Osteocyte (in vitro differentiated cells): Measurements from ENCODE around the gene TEX2. TPM values are rescaled to one million over a fixed set of nuclear protein-coding genes. Genes with fewer than 3 reads are reported as not detected.

Experiments
- DNase-seq: peaks from one replicate; pipeline ENCODE4 v3.0.0; 2021; ENCODE audit warnings: mixed read lengths; ENCODE audit not compliant: unreplicated experiment; ENCODE audit errors: extremely low spot score
- H3K27ac Mint-ChIP-seq: one replicate; pipeline ENCODE4 v1.8.0; 2021; ENCODE audit warnings: mild to moderate bottlenecking, mixed read lengths; ENCODE audit not compliant: unreplicated experiment
- H3K27me3 Mint-ChIP-seq: one replicate; pipeline ENCODE4 v1.8.0; 2021; ENCODE audit warnings: mixed read lengths; ENCODE audit not compliant: unreplicated experiment
- H3K36me3 Mint-ChIP-seq: one replicate; pipeline ENCODE4 v1.8.0; 2021; ENCODE audit warnings: mixed read lengths; ENCODE audit not compliant: unreplicated experiment
- H3K4me1 Mint-ChIP-seq: one replicate; pipeline ENCODE4 v1.8.0; 2021; ENCODE audit warnings: mixed read lengths; ENCODE audit not compliant: unreplicated experiment
- H3K4me3 Mint-ChIP-seq: one replicate; pipeline ENCODE4 v1.8.0; 2021; ENCODE audit warnings: mild to moderate bottlenecking, moderate library complexity, mixed read lengths; ENCODE audit not compliant: unreplicated experiment
- H3K9me3 Mint-ChIP-seq: one replicate; pipeline ENCODE4 v1.8.0; 2021; ENCODE audit warnings: mixed read lengths; ENCODE audit not compliant: unreplicated experiment
- total RNA-seq: library from RNA; stranded (reverse); gene quantifications from 2 replicates; pipeline ENCODE4 v1.2.1, GENCODE V29; 2021
- TF ChIP-seq, protein P1 (sequence below): fragments of 200-600 bp; sonication (generic); IDR thresholded peaks from 2 replicates; pipeline ENCODE4 v1.5.0; 2021; ENCODE audit warnings: antibody characterized with exemption, mild to moderate bottlenecking, moderate library complexity

TEX2 gene
- total RNA-seq, 1 donor from 2014 or later, result 73.5 TPM

GRCh38 chr17:64289741-64290141 lies 26.7 kb upstream of the TEX2 start:
- H3K4me3 Mint-ChIP-seq, result no peak overlapping the region
- TF ChIP-seq, protein P1, sequence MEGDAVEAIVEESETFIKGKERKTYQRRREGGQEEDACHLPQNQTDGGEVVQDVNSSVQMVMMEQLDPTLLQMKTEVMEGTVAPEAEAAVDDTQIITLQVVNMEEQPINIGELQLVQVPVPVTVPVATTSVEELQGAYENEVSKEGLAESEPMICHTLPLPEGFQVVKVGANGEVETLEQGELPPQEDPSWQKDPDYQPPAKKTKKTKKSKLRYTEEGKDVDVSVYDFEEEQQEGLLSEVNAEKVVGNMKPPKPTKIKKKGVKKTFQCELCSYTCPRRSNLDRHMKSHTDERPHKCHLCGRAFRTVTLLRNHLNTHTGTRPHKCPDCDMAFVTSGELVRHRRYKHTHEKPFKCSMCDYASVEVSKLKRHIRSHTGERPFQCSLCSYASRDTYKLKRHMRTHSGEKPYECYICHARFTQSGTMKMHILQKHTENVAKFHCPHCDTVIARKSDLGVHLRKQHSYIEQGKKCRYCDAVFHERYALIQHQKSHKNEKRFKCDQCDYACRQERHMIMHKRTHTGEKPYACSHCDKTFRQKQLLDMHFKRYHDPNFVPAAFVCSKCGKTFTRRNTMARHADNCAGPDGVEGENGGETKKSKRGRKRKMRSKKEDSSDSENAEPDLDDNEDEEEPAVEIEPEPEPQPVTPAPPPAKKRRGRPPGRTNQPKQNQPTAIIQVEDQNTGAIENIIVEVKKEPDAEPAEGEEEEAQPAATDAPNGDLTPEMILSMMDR, result no peak
- H3K4me1 Mint-ChIP-seq, result no peaks in the 10 kb centered on the region
- no peak overlapping the region for H3K27ac Mint-ChIP-seq
- DNase-seq, result no peak
- H3K9me3 Mint-ChIP-seq, result peaks cover 12% of the 10 kb centered on the region
- peaks cover 3% of the 10 kb centered on the region for H3K36me3 Mint-ChIP-seq
- H3K27me3 Mint-ChIP-seq, result peaks cover 10% of the 10 kb centered on the region

GRCh38 chr17:64282753-64283080 lies 19.7 kb upstream of the TEX2 start:
- no peaks in the 10 kb centered on the region for H3K36me3 Mint-ChIP-seq
- no peaks in the 10 kb centered on the region for H3K9me3 Mint-ChIP-seq
- H3K4me3 Mint-ChIP-seq, result no peak overlapping the region
- no peak for DNase-seq
- H3K27ac Mint-ChIP-seq, result no peak overlapping the region
- TF ChIP-seq, protein P1, result no peak
- H3K27me3 Mint-ChIP-seq, result no peaks in the 10 kb centered on the region
- peaks cover 8% of the 10 kb centered on the region for H3K4me1 Mint-ChIP-seq

DNA sequence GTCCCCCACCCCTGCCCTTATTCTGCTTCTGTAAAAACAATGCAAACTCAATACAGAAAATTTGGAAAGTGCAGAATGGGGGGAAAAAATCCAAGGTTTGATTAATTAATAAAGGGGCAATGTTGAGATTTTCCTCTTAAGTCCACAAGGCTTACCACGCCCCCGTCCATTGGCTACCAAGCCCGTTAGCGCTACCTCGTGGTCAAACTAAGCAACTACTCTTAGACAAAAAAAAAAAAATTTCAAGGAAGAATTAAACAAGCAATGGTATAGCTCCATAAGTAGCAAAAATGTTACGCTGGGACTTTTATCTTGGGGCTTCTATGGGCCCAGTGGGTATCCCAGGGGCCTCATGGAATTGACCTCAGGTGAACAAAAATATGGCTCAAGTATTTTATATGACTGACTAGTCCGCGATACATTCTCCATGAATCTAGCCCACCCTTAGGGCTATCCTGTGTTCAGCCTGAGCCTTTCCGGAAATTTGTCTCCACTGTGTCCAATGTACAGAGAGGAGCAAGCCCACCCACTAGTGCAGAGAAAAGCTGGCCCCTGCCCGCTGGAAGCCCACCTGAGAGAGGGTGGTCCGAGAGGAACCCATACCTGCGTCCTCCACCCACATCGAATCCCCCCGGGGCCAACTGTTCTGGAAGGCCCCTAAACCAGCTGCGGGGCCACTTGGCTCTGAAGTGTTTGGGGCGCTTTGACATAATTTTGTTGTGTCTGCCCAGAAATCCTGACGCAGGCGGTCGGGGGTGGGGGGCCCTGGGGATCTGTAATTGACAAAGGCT lies 19.1 kb upstream of the TEX2 start:
- Mint-ChIP-seq H3K4me3 (no peak overlapping the region), H3K36me3 (no peaks in the 10 kb centered on the region), H3K27ac (no peak overlapping the region), H3K27me3 (no peaks in the 10 kb centered on the region), H3K4me1 (peaks cover 13% of the 10 kb centered on the region), H3K9me3 (no peaks in the 10 kb centered on the region)
- DNase-seq, result no peak
- TF ChIP-seq, protein P1, result peak; percentile 85

DNA sequence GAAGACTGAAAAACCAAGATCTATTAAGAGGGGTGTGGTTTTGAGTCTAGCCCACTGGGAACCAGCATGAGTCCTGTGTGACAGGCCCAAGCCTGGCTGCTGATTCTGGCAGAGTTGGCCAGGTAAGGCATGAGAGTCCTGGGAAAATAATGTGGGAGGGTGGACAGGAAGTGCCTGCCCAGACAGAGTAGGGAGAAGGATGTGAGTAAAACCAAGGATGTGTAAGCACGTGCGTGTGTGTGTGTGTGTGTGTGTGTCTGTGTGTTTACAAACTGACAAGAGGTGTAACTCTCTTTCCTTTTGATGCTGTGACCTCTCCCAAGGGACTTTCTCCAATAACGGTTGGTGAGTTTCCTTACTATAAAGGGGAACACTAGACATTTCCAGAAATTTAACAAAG lies 15.6 kb upstream of the TEX2 start:
- no peaks in the 10 kb centered on the region for H3K9me3 Mint-ChIP-seq
- DNase-seq, result no peak
- TF ChIP-seq, protein P1, result no peak
- H3K36me3 Mint-ChIP-seq, result no peaks in the 10 kb centered on the region
- no peaks in the 10 kb centered on the region for H3K27me3 Mint-ChIP-seq
- no peak overlapping the region for H3K4me3 Mint-ChIP-seq
- no peak overlapping the region for H3K27ac Mint-ChIP-seq
- peaks cover 14% of the 10 kb centered on the region for H3K4me1 Mint-ChIP-seq

DNA sequence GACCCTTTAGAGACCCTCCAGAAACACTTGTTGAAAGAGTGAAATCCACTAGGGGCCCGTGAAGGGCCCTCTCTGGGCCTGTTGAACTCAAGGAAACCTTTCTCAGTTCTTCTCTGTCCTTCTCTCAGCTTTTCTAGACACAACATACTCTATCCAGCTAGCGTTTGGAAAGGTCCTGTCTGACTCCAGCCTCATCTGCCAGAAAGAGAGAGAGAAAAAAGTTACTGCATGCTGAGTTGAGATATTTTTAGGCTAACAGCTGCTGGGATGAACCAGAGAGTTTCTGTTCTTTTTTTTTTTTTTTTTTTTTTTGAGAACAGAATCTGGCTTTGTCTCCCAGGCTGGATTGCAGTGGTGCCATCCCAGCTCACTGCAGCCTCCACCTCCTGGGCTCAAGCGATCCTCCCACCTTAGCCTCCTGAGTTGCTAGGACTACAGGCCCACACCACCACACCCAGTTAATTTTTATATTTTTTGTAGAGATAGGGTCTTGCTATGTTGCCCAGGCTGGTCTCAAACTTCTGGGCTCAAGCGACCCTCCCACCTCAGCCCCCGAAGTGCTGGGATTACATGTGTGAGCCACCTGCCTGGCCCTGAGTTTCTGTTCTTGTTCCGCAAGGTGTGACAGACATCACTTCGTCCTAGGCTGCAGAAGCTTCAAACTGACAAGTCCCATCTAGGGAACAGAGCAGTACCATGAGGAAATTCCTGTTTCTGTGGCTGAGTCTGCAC lies 14.9 kb upstream of the TEX2 start:
- peaks cover 14% of the 10 kb centered on the region for H3K4me1 Mint-ChIP-seq
- no peak overlapping the region for H3K4me3 Mint-ChIP-seq
- DNase-seq, result no peak
- no peaks in the 10 kb centered on the region for H3K36me3 Mint-ChIP-seq
- H3K27ac Mint-ChIP-seq, result peak overlapping the region; percentile 76
- no peaks in the 10 kb centered on the region for H3K27me3 Mint-ChIP-seq
- TF ChIP-seq, protein P1, result no peak
- no peaks in the 10 kb centered on the region for H3K9me3 Mint-ChIP-seq
